Caco-2 (cell line): ENCODE results near the gene RPL38. TPM values are rescaled to one million over a fixed set of nuclear protein-coding genes. Genes with fewer than 3 reads are reported as not detected.

ENCODE experiments used
- BruUV-seq: library from RNA; stranded (reverse); fragments of 400-500 nt; replicated peaks from 2 replicates; lab custom pipeline; 2021; lab: Mats Ljungman, UMichigan
- CTCF ChIA-PET: fragments of 300-600 bp; sonication (Branson Sonifier 250); formaldehyde crosslinking; loops from one replicate; lab custom pipeline; 2022; ENCODE audit warnings: antibody characterized with exemption; lab: Charles Lee
- POLR2A ChIA-PET: fragments of 300-600 bp; sonication (Branson Sonifier 250); formaldehyde crosslinking; loops from one replicate; lab custom pipeline; 2022; ENCODE audit warnings: antibody characterized with exemption; lab: Charles Lee
- DNase-seq, 2 experiments: peaks; one replicate each; pipeline versions ENCODE4 v3.0.0 to v3.0.0-alpha.2; 2020 to 2022
- H3K27me3 ChIP-seq: replicated peaks from 2 replicates; pipeline ENCODE4 v1.6.0; 2011; ENCODE audit warnings: low read length; ENCODE audit not compliant: control insufficient read depth, insufficient read depth
- H3K36me3 ChIP-seq: 2 replicates; pipeline ENCODE4 v1.5.1; 2011; ENCODE audit warnings: low read length; ENCODE audit not compliant: control insufficient read depth, insufficient read depth
- H3K4me1 ChIP-seq: fragments of 250-450 bp; sonication (Bioruptor Pico); 2 replicates; pipeline ENCODE4 v1.5.1; 2020; ENCODE audit warnings: mild to moderate bottlenecking
- H3K4me3 ChIP-seq: 2 replicates; pipeline ENCODE4 v1.5.1; 2011; ENCODE audit warnings: low read depth, mild to moderate bottlenecking, control low read depth, low read length
- H3K9me3 ChIP-seq: fragments of 250-450 bp; sonication (Bioruptor Pico); 2 replicates; pipeline ENCODE4 v1.5.1; 2020; ENCODE audit warnings: mild to moderate bottlenecking, moderate library complexity
- H3K27ac Mint-ChIP-seq: one replicate; pipeline ENCODE4 v1.8.0; 2022; ENCODE audit warnings: mixed read lengths; ENCODE audit not compliant: unreplicated experiment
- H3K27me3 Mint-ChIP-seq: one replicate; pipeline ENCODE4 v1.8.0; 2022; ENCODE audit warnings: mixed read lengths; ENCODE audit not compliant: insufficient read depth, unreplicated experiment
- H3K36me3 Mint-ChIP-seq: one replicate; pipeline ENCODE4 v1.8.0; 2022; ENCODE audit warnings: mild to moderate bottlenecking, mixed read lengths; ENCODE audit not compliant: insufficient read depth, unreplicated experiment
- H3K4me1 Mint-ChIP-seq: one replicate; pipeline ENCODE4 v1.8.0; 2022; ENCODE audit warnings: low read depth, mixed read lengths; ENCODE audit not compliant: unreplicated experiment
- H3K4me3 Mint-ChIP-seq: one replicate; pipeline ENCODE4 v1.8.0; 2022; ENCODE audit warnings: mild to moderate bottlenecking, moderate library complexity, mixed read lengths; ENCODE audit not compliant: unreplicated experiment
- H3K9me3 Mint-ChIP-seq: one replicate; pipeline ENCODE4 v1.8.0; 2022; ENCODE audit warnings: mixed read lengths; ENCODE audit not compliant: unreplicated experiment
- CTCF ChIP-seq, 2 experiments: fragments of 200-600 bp in 1 of 2; IDR thresholded peaks; 1 replicate in 1 of 2; 2 replicates in 1 of 2; pipeline versions ENCODE4 v1.5.1 to v1.8.0; 2011 to 2022; ENCODE audit warnings: antibody characterized with exemption in 1 of 2, control low read depth in 1 of 2, inconsistent platforms in 1 of 2, low read depth in 1 of 2, low read length in 1 of 2, mild to moderate bottlenecking in 1 of 2, moderate library complexity in 1 of 2; ENCODE audit not compliant: insufficient read depth in 1 of 2, severe bottlenecking in 1 of 2, unreplicated experiment in 1 of 2
- intact Hi-C: fragments of 100-400 bp; cut with micrococcal nuclease; formaldehyde crosslinking; loops from one replicate; pipeline ENCODE4 v1.10.0; 2022; ENCODE audit not compliant: unreplicated experiment
- total RNA-seq: library from RNA; stranded (reverse); gene quantifications from 2 replicates; pipeline ENCODE4 v1.2.3, GENCODE V29; 2022

Gene RPL38
- total RNA-seq, 1 experiment from 2014 or later = 1,319 TPM

- Mint-ChIP-seq H3K9me3 (no peaks in the 10 kb centered on the region), H3K27ac (no peak overlapping the region), H3K36me3 (no peaks in the 10 kb centered on the region), H3K27me3 (no peaks in the 10 kb centered on the region), H3K4me3 (no peak overlapping the region), H3K4me1 (no peaks in the 10 kb centered on the region)
- ChIA-PET POLR2A (no interaction called here), CTCF (no interaction called here)
- H3K27me3 ChIP-seq = no peaks in the 10 kb centered on the region
- intact Hi-C loops = no loop called here
- TF ChIP-seq CTCF (IDR thresholded peaks at IDR 0.05; ENCODE audit: insufficient read depth in 1 of 2, low read depth in 1 of 2, low read length in 1 of 2, severe bottlenecking in 1 of 2, unreplicated experiment in 1 of 2) = no peak
- no peaks in the 10 kb centered on the region for H3K36me3 ChIP-seq
- H3K4me1 ChIP-seq = no peaks in the 10 kb centered on the region
- no peaks in the 10 kb centered on the region for H3K9me3 ChIP-seq
- H3K4me3 ChIP-seq = no peak overlapping the region
- DNase-seq = no peak
- BruUV-seq = no TSS peak
These were observed 21.7 kb downstream of the RPL38 start for GRCh38 chr17:74224959-74225725.

- no peak overlapping the region for H3K27ac Mint-ChIP-seq
- no peaks in the 10 kb centered on the region for H3K36me3 Mint-ChIP-seq
- H3K4me3 Mint-ChIP-seq = no peak overlapping the region
- no TSS peak for BruUV-seq
- no peaks in the 10 kb centered on the region for H3K4me1 ChIP-seq
- ChIA-PET POLR2A (no interaction called here), CTCF (interaction anchor here (0.6 kb wide), 1 partner anchor 29 kb away, joined by 3 read pairs; no protein-coding TSS in a partner anchor)
- no peaks in the 10 kb centered on the region for H3K27me3 Mint-ChIP-seq
- H3K9me3 ChIP-seq = no peaks in the 10 kb centered on the region
- no peaks in the 10 kb centered on the region for H3K36me3 ChIP-seq
- no peak for DNase-seq
- H3K4me1 Mint-ChIP-seq = no peaks in the 10 kb centered on the region
- no peaks in the 10 kb centered on the region for H3K9me3 Mint-ChIP-seq
- no peaks in the 10 kb centered on the region for H3K27me3 ChIP-seq
- intact Hi-C loops = no loop called here
- no peak for TF ChIP-seq CTCF (IDR thresholded peaks at IDR 0.05; ENCODE audit: insufficient read depth in 1 of 2, low read depth in 1 of 2, low read length in 1 of 2, severe bottlenecking in 1 of 2, unreplicated experiment in 1 of 2)
- no peak overlapping the region for H3K4me3 ChIP-seq
These were observed 22.8 kb downstream of the RPL38 start for GRCh38 chr17:74226252-74226651.

GRCh38 chr17:74227271-74228080, 24.0 kb downstream of the RPL38 start:
- Mint-ChIP-seq H3K9me3 (no peaks in the 10 kb centered on the region), H3K36me3 (no peaks in the 10 kb centered on the region), H3K27me3 (no peaks in the 10 kb centered on the region), H3K27ac (no peak overlapping the region), H3K4me1 (peaks cover 7% of the 10 kb centered on the region), H3K4me3 (no peak overlapping the region)
- H3K9me3 ChIP-seq = no peaks in the 10 kb centered on the region
- BruUV-seq = no TSS peak
- no peak for DNase-seq
- TF ChIP-seq CTCF (IDR thresholded peaks at IDR 0.05; ENCODE audit: insufficient read depth in 1 of 2, low read depth in 1 of 2, low read length in 1 of 2, severe bottlenecking in 1 of 2, unreplicated experiment in 1 of 2) = no peak
- ChIA-PET CTCF (no interaction called here), POLR2A (no interaction called here)
- no peaks in the 10 kb centered on the region for H3K4me1 ChIP-seq
- intact Hi-C loops = no loop called here
- H3K36me3 ChIP-seq = no peaks in the 10 kb centered on the region
- H3K4me3 ChIP-seq = no peak overlapping the region
- H3K27me3 ChIP-seq = no peaks in the 10 kb centered on the region
